Amygdala (tissue), 56 donors: Measurements from ENCODE around the gene C3orf52.

ENCODE experiments used
- DNase-seq, 56 donors: peaks; one replicate each; lab custom pipeline; 2025; lab: John Stamatoyannopoulos, UW

The C3orf52 gene

DNA sequence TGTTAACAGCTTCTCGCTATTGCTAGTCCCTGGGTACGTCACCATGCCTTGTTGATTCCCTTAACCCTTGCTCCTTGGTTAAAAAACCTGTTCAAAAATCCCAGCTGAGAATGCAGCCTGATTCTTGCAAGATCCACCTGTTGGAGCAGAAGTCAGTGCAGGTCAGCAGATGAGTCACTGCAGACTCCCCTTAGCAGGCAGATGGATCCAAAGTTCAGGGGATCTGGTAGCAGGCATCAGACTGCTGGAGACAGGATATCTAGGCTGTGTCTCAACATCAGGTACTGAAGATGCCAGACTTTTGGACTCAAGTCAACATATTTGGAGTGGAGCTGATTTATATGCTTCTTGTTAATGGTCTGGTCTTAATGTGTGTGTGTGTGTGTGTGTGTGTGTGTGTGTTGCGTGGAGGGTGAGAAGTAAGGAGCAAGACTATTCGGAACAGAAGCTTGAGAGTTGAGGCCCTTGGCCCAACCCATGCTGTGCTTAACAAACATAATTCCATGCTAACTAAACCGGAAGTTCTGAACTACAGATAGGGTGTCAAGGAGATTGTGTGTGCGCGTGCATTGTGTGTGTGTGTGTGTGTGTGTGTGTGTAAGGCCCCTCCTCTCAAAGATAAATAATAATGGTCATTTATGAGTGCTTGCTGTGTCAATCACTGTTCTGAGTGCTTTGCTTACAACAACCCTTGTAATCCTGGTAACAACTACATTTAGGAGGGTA lies 1.0 kb upstream of the C3orf52 start:
- no peak for DNase-seq

DNA sequence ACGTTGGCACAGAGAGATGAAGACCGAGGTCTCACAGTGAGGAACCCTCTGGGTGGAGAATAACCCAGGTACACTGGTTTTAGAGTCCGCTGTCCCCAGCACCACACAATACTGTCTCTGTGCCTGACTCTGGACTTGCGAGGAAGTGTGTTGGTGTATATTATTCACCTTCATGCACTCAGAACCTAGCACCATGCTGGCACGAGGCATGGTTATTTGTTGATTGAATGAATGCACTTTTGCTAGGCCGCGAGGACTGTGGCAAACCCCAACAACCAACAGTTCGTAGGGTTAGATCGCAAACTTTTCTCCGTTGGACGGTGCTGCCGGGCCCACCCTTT lies 484 bp upstream of the C3orf52 start:
- no peak for DNase-seq

DNA sequence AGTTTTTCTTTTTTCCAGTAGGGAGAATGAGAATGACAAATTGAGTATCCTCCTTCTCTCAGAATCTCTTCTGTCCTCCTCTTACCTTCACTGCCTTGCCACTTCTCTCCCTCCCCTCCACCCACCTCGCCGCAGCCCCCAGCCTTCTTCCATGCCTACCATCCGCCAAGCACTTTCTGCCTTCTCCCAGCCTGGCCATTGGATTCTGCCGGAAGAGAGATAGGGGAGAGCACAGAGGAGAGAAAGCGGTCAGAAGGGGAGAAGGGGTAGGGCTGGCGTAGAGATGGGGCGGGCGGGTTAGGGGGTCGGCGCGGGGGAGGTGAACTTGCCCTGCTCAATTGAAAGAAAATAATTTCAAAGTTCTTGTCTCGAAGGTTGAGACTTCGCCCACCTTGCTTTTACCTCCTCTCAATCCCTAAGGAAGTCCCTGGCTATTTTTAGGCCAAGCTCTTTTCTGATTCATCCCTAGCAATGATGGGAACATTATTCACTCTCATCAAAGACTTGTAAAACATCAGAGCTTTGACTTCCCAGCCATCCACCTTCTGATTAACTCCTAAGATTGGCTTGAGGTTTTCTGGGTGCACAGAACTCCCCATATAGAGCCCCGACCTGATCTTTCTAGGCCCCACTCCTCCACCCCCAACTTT lies 811 bp downstream of the C3orf52 start:
- DNase-seq = no peak

DNA sequence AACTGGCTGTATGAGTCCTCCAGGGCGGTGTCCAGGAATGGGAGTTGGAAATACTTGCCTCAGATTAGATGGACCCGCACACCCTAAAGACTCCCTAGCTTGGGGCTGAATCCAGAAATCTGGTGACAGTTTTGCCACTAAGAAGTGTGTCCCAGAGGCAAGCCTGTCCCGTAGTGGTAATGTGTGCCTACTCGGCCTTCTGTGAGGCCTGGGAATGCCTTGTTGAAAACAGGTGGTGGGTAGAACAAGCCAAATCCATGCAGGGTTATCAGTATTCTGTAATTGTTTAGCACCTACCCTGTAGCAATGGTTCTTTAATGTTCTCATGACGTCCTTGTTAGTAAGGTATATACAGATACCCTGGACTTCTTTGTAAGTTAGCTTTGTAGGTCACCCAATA lies 1.6 kb downstream of the C3orf52 start:
- DNase-seq = no peak

DNA sequence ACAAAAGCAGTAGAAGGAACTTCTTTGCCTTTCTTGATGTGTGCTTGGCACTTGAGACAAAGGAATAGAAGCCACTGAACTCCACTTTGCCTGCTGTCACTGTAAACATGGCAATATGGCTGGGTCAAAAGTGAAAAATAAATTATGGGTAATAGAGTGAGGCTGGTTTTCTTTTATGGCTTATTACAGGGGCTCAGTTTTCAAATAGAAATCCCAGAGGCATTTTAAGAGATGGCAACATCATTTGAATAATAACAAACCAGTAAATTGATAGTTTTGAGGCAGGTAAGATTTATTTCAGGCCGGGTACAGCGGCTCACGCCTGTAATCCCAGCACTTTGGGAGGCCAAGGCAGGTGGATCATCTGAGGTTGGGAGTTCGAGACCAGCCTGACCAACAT lies 2.8 kb downstream of the C3orf52 start:
- DNase-seq = no peak

DNA sequence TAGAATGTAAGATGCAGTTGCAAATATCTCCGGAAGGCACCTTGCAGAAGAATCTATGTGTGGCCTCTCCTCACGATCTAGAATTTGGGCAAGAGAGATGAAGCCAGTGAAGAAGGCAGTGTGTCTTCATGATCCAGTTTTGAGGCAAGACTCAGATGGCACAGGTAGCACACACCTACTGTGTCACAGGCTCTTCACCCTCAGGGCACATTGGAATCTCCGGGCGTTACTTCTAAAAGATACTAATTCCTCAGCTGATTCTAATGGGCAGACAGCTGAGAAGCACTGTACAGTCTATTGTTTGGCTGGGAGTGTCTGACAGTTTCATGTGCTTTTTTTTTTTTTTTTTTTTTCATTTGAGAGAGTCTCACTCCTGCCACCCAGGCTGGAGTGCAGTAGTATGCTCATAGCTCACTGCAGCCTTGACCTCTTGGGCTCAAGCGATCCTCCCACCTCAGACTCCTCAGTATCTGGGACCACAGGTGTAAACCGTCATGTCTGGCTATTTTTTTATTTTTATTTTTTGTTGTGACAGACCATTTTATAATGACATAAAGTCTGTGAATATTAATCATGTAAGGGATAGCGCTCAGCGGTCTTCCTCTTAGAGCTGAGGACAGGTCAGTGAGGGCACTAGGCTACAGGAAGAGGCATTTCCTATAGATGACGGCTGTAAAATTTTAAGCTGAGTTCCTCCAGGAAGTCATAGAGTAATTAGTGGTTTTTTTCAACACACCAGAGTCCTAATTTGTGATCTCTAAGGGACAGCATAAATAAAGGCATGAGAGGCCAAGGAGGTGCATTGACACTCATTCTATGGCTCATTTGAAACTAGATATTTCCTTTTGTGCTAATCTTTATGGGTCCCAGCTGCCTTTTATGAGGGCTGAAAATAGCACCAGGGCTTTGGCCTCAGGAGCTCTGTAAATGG lies 4.0 kb downstream of the C3orf52 start:
- DNase-seq = no peak

DNA sequence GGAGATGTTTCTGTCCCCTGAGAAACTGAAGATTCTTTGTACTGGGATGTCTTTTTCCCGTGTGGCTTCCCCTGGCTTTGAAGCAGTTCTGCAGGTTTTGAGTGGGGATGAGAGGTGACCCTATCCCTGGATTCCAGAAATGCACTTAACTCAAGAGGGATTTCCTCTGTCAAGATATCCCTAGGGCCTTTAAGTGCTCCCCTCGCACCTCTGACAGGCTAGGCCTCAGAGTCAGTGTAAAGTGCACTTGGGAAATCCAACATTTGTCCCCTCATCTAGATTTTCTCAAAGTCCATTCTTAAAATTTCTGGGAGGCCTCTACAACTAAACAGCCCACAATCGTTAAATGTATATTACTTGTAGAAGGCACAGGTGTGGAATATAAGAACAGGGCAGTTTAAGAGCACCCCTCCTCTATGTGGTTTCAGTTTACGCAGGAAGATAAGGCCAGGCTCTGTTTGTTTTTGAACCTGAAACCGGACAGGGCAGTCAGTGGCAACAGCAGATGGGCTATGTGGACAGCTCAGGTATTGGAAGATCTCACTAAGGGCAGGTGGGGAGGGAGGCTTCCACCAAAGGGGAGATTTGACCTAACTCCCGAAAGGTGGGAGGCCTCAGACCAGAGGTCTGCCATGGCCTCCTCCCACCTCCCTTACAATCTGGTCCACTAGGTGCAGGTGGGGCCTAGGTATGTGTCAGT lies 4.8 kb downstream of the C3orf52 start:
- DNase-seq = no peak

DNA sequence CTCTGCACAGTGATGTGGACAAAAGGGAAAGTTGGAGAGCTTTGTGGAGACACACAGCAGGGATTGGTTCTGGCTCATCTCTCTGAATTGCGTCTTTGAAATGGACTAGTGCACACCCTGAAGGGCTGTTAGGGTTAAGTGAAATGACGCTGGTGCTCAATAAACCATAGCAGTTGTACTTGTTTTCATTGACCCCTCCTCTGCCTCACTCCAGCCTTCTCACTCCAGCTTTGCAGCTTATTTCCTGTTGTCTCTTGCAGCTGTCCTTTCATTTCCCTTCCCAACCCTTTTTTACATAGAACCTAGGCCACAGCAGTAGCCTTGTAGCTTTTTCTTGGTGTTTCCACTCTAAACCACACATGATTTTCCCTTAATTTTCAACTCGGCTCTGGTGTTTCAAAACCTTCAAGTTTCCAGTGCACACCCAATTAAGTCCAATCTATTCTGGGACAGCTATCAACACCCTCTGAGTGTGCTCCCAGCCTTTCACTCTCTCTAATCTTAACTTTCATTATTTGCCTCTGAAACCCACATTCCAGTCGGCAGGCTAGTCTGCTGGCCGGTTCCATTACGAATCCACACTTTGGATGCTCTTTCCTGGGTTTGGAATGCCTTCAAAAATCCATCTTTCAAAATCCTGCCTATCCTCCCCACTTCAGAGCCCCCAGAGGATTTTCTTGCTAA lies 6.4 kb downstream of the C3orf52 start:
- no peak for DNase-seq

DNA sequence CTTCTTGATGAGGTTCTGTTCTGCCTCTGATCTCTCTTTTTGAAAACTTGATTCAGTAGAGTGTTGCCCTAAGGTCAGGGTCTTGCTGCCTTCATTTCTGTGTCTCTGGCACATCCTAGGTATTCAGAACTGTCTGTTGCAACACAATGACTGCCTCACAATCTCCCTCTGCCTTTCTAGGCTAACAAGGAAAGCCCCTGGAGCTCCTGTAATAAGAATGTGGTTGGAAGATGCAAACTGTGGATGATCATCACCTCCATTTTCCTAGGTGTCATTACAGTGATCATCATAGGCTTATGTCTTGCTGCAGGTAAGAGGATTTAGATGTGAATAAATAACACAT lies 7.0 kb downstream of the C3orf52 start:
- DNase-seq = no peak

DNA sequence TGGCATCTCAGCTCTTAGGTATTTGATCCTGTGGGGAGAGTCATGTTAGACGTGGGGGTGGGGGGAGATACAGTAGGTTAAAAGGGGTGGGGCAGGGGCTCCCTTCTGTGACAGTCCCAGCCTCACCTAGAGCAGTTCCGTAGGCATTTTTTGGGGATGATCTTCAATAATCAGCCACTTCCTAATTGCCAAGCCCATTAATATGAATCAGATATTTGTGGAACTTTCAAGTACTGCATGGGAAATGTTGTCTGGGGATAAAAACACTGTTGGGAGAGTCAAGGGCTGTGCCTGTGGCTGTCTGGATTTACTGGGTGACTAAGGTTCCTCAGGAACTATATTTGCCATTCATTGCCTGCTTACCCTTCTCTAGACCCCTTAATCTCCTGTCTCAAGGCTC lies 9.5 kb downstream of the C3orf52 start:
- no peak for DNase-seq

DNA sequence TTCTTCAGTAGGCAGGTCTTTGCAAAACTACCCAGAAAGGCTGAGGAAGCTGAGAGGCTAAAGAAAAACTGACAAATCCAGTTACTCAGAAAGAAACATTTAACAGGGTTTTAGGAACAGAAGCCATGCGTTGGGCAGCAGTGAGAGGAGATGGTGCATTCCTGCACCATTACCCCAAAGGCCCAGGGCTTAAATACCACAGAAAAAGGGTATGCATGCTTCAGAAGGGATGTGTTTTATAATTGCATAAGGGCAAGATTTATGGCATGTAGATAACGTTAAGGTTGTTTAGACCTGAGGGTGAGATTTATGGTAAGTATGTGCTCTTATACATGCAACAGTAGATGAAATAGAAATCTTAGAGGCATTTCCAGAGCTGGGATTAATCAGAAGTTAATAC lies 10.0 kb downstream of the C3orf52 start:
- no peak for DNase-seq

DNA sequence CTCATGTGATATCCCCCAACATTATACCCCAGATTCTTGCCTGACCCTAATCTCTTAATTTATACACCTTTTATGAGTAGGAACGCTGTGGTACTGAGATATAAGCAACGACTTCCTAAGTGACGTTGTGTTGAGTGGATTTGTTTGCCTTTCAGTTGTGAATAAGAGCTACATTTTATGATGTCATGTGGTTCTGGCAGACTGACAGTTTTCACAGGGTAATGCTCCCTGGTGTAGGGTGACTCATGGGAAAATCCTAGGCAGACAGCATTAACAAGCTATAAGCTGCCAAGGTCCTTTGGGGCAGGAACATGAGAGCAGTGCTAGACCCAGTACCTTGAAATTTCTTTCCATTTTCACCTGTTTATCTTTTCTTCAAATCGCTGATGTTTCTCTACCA lies 11.2 kb downstream of the C3orf52 start:
- no peak for DNase-seq

DNA sequence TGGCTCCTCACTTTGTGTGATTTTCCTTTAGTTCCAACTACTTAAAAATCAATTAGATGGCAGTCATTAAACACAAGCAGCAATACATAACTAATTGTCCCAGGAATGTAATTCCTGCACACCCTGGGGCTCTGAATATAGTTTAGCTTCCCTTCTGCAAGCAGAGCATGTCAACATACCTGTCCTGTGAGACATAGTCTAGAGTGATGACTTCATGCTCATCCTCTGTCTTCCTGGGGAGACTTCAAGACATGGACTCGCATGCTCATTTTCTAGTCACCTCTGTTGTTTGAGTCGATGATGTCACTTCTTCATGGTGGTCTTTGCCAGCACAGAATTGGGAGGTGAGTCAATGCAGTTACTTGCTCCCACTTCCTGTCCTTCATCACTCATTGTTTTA lies 15.7 kb downstream of the C3orf52 start:
- no peak for DNase-seq

DNA sequence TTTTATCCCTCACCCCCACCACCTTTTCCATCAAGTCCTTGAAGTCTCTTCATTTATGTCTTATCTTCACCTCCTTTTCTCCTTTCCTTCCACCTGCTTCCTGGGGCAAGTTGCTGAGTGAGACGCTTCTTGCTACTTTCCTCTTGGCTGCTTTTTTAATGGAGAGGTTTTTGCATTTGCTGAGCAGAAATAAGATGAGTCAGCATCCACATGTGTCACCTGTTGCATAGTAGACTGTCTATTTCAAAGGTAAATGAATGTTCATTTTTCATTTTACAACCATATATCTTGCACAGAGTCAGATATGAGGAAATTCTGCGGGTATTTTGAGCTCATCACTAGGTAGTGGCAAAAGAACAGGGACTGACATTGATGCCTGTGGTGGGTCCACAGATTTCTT lies 18.6 kb downstream of the C3orf52 start:
- no peak for DNase-seq

DNA sequence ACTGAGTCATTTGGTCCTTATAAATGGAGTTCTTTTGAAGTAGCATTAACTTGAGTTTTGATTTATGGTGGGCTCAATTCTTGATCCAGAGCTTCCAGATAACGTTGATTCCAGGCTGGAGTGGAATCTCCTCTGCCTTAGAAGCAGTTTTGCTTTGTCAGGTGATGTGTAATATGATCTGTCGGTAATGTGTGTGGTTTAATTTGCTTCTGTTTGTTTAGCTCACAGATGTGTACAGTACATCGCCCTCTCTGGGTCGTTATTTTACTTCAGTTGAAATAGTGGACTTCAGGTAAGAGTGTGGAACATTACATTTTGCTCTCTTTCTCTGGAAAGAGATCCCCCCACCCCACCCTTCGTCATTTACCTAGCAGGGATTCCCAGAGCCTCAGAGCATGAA lies 23.1 kb downstream of the C3orf52 start:
- DNase-seq = no peak

DNA sequence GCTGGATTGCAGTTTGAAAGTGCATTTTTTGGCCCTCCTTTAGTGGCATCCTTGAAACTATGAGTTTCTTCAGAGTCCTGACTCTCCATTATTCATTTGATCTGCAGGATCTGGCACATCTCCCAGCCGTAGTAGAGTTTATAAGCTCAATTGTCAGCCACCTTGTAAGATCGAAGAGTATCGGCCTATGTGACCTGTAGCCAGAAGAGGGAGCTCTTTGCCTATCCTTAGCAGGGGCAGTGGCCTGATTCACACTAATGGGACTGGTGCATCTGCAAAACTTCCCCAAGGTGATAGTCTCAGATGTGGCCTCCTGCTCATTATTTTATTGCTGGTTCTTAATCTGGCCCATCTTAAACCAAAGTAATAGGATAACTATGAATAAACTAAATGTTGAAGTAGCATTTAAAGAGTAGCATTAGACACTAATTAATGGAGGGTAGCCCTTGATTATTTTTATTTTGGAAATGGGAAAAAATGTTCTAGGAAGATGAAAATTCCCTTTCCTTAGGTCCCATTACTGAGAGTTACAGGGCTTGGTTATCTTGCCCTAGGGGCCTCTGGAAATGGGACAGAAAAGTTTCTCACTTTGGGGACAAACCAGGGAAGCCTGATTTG lies 25.7 kb downstream of the C3orf52 start:
- peak in 23 of 56 donors; percentile 1 to 44 (median 11) for DNase-seq

DNA sequence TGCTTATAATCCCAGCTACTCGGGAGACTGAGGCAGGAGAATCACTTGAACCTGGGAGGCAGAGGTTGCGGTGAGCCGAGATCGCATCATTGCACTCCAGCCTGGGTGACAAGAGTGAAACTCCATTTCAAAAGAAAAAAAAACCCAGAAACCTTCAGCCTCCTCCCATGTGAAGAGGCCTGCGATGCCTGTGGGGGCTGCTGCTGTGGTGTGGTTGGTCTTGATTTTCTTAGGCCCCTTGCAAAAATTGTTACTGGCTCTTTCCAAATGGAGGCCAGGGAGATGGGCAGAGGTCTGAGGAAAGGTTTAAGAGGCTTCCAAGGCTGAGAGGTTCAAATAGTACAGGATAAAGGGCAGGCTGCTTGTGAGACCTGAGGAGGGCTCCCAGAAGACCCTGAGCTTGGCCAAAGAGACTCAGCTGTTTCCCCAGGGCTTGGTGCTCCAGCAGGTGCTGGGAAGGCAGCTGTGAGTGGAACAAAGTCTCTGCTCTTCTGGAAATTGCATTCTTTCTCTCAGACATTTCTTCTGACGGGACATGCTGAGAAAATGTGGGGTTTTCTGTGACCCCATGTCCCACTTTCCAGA lies 28.5 kb downstream of the C3orf52 start:
- no peak for DNase-seq

DNA sequence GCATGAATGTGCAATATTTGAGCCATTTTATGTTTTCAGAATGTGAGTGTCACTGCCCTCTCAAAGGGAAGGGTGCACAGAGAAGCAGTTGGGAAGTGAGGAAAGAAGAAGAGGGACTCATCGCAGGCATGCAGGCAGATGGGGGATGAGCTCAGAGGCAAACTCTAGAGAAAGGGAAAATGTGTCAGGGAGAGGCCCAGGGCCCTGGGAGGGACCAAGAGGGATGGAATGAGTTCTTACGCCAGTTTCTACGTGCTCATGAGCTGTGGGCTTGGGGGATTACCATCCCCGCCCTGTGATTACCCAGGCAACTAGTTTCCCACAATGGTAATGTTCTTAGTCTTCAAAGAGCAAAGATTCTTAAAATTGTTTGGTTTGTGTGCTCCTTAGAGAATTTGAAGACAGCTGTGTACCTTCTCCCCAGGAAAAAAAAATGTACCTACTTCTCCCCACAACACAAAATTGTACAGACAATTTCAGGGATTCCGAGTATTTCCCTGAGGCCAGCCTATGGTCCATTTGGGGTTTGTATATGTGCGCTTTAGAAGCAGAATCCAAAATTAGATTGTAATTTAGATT lies 29.1 kb downstream of the C3orf52 start:
- DNase-seq = no peak

DNA sequence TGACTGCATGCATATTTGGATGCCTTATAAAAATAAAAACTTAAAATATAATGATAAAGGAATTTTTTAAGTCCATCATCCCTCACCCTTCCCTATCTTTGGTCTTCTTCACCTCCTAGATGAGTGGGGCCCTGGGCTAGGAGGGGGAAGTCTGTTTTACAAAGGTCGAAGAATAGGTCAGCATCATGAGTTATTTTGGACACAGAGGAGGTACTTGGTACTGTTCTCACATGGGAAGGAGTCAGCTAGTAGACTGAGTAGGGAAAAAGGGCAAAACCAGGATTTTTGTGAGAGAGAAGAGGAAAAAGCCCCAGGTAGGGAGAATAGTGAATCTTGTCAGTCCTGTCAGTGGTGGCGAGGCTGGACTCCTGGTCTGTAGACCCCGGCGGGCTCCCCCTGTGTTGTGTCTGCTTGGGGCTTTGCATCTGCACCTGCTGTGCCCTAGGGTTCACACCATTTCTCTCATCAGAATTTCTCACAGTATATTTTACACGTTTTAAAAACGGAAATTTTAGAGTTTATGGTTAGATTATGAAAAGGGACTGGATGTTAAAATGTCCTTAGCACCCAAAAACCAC lies 29.7 kb downstream of the C3orf52 start:
- DNase-seq = no peak
